ENCODE measurements around the gene SLC12A1.

GRCh38 chr15:48177383-48177765 is 28.7 kb upstream of the SLC12A1 start:
- TF ChIP-seq POLR2A (IDR thresholded peaks at IDR 0.05; ENCODE audit: low read length) (no peak), GATA1 (IDR thresholded peaks at IDR 0.05; ENCODE audit: low read depth, low read length) (no peak)

Data from erythroblast (primary cell).